ENCODE data around the gene STYXL1.
"Not testable (repeated sequence)": the region's sequence is repeated elsewhere in the genome, so short reads cannot be mapped to it uniquely, and the experiment has no call there.

GRCh38 chr7:76087362-76087791 is 39.6 kb upstream of the STYXL1 start:
- TF ChIP-seq CTCF (conservative IDR thresholded peaks at IDR 0.05; ENCODE audit: low read depth, low read length); EZH2phosphoT487 (IDR thresholded peaks at IDR 0.05; ENCODE audit: borderline replicate concordance, low read length); EZH2 (IDR thresholded peaks at IDR 0.05; ENCODE audit: low read length, unreplicated experiment): not testable (repeated sequence)

Measured in PC-3 (cell line).